Measurements from ENCODE around the gene MLLT1. TPM values are rescaled to one million over a fixed set of nuclear protein-coding genes. Genes with fewer than 3 reads are reported as not detected.

MLLT1 gene
- total and polyA plus RNA-seq, 2 of the 8 experiments (the other 6 are each of a cell fraction or from before 2014, with no cell fraction given), result 18.8 to 45.1 TPM

GRCh38 chr19:6204212-6204611 lies 75.6 kb downstream of the MLLT1 start:
- no peak for DNase-seq (ENCODE audit: low read depth in 1 of 2, low spot score in 2 of 2)
- WGBS, 2 experiments (ENCODE audit: extremely low coverage in 1 of 2, insufficient coverage in 1 of 2, insufficient read length in 1 of 2, insufficient replicate concordance in 2 of 2, low coverage in 1 of 2, low lambda C conversion rate in 2 of 2, missing lambda C conversion rate in 1 of 2), result 93% methylated on average over 6 of the region's 6 CpGs; no CpG with 5 or more reads in 1 of the 2 experiments
- Histone ChIP-seq H3K27ac (ENCODE audit: low read depth, low read length) (no peak overlapping the region), H3K79me1 (ENCODE audit: low read depth, low read length) (no peaks in the 10 kb centered on the region), H3K9ac (replicated peaks in 1 of 4; ENCODE audit: extremely low read depth in 1 of 4, low read depth in 3 of 4, low read length in 3 of 4) (no peak overlapping the region), H3K14ac (ENCODE audit: insufficient read length) (no peak overlapping the region), H4K5ac (ENCODE audit: insufficient read length, low read depth, low read length) (no peak overlapping the region), H3K23ac (ENCODE audit: insufficient read length) (no peak overlapping the region), H3K9me3 (ENCODE audit: insufficient read depth in 2 of 2, low read depth in 1 of 2, low read length in 1 of 2) (no peaks in the 10 kb centered on the region), H3K4me3 (ENCODE audit: extremely low read depth in 1 of 4, insufficient read depth in 2 of 4, low read depth in 3 of 4, low read length in 4 of 4) (no peak overlapping the region), H2AFZ (ENCODE audit: low read length) (no peak overlapping the region), H3K4ac (replicated peaks; ENCODE audit: insufficient read length, low read depth, low read length) (no peak overlapping the region), H3K4me2 (ENCODE audit: insufficient read depth in 1 of 2, low read depth in 2 of 2, low read length in 2 of 2) (no peak overlapping the region), H3K36me3 (ENCODE audit: control insufficient read depth in 2 of 4, insufficient read depth in 4 of 4, low read length in 3 of 4) (no peaks in the 10 kb centered on the region), H4K20me1 (replicated peaks in 1 of 2; ENCODE audit: control insufficient read depth in 1 of 2, insufficient read depth in 2 of 2, low read length in 2 of 2) (no peaks in the 10 kb centered on the region), H2BK15ac (ENCODE audit: low read length) (peak overlapping the region; percentile 46; the same call in 1 of the 2 replicates), H4K91ac (replicated peaks; ENCODE audit: insufficient read length, low read length) (no peak overlapping the region), H3K27me3 (replicated peaks in 1 of 4; ENCODE audit: control insufficient read depth in 3 of 4, extremely low read depth in 1 of 4, insufficient read depth in 3 of 4, low read length in 3 of 4) (no peaks in the 10 kb centered on the region), H3K18ac (ENCODE audit: extremely low read depth, low read length) (no peak overlapping the region), H2AK5ac (ENCODE audit: low read depth, low read length) (no peak overlapping the region), H4K8ac (ENCODE audit: extremely low read depth, insufficient read depth, low read length) (no peak overlapping the region), H2BK20ac (ENCODE audit: low read length) (no peak overlapping the region), H3K23me2 (ENCODE audit: low read depth, low read length) (peaks cover under 1% of the 10 kb centered on the region; the same call in 1 of the 2 replicates), H2BK5ac (ENCODE audit: low read depth, low read length) (no peak overlapping the region), H2BK12ac (ENCODE audit: low read depth, low read length) (no peak overlapping the region), H3K79me2 (ENCODE audit: control insufficient read depth in 1 of 2, insufficient read depth in 2 of 2, low read length in 2 of 2) (no peaks in the 10 kb centered on the region), H2BK120ac (replicated peaks; ENCODE audit: low read depth, low read length) (no peak overlapping the region), H3K56ac (replicated peaks; ENCODE audit: insufficient read length, low read depth, low read length) (no peak overlapping the region), H3K4me1 (replicated peaks in 1 of 4; ENCODE audit: control insufficient read depth in 3 of 4, insufficient read depth in 4 of 4, low read length in 3 of 4) (peaks cover 0 to under 1% (median under 1%) of the 10 kb centered on the region in 4 experiments; a peak in 2 of 7 replicates)
- FAIRE-seq, result no peak
- no peak for TF ChIP-seq CREB1 (IDR thresholded peaks at IDR 0.05)
- no peak for TF ChIP-seq BACH1 (IDR thresholded peaks at IDR 0.05; ENCODE audit: low read length)
- POLR2A ChIA-PET (ENCODE audit: partially characterized antibody), result interaction anchor here (1.1 kb wide), 2 partner anchors 14 to 27 kb away, joined by 3 read pairs; no protein-coding TSS in a partner anchor
- CTCF ChIA-PET (ENCODE audit: partially characterized antibody), result interaction anchor here (1.0 kb wide), 1 partner anchor 156 kb away, joined by 3 read pairs; no protein-coding TSS in a partner anchor
